ENCODE data around the gene NUP85.

- TF ChIP-seq CTCF (IDR thresholded peaks at IDR 0.05) (no peak), POLR2A (IDR thresholded peaks at IDR 0.05; ENCODE audit: low read length) (no peak), KDM1A (IDR thresholded peaks at IDR 0.05; ENCODE audit: low read depth) (no peak), MYC (IDR thresholded peaks at IDR 0.05; ENCODE audit: borderline replicate concordance, low read length) (no peak), PHF8 (IDR thresholded peaks at IDR 0.05; ENCODE audit: borderline replicate concordance, low read depth) (no peak), RFX5 (IDR thresholded peaks at IDR 0.05) (no peak), SREBF2 (IDR thresholded peaks at IDR 0.05) (no peak), CHD4 (IDR thresholded peaks at IDR 0.05; ENCODE audit: borderline replicate concordance) (no peak), USF2 (IDR thresholded peaks at IDR 0.05) (no peak), EP300 (IDR thresholded peaks at IDR 0.05) (no peak), JUN (IDR thresholded peaks at IDR 0.05) (no peak), RCOR1 (IDR thresholded peaks at IDR 0.05; ENCODE audit: low read depth, low read length) (no peak), HDAC2 (IDR thresholded peaks at IDR 0.05) (no peak), RAD21 (conservative IDR thresholded peaks at IDR 0.05 in 1 of 2, IDR thresholded peaks at IDR 0.05 in 1 of 2) (no peak)
Observed at GRCh38 chr17:75176625-75177024, 28.9 kb upstream of the NUP85 start.

All from A549 (cell line).